NCI-H1417 (cell line): Measurements from ENCODE around the gene PRDM8.

Experiments used
- DNase-seq, 3 experiments: peaks; one replicate each; lab custom pipeline; 2025; lab: John Stamatoyannopoulos, UW

Gene PRDM8

DNA sequence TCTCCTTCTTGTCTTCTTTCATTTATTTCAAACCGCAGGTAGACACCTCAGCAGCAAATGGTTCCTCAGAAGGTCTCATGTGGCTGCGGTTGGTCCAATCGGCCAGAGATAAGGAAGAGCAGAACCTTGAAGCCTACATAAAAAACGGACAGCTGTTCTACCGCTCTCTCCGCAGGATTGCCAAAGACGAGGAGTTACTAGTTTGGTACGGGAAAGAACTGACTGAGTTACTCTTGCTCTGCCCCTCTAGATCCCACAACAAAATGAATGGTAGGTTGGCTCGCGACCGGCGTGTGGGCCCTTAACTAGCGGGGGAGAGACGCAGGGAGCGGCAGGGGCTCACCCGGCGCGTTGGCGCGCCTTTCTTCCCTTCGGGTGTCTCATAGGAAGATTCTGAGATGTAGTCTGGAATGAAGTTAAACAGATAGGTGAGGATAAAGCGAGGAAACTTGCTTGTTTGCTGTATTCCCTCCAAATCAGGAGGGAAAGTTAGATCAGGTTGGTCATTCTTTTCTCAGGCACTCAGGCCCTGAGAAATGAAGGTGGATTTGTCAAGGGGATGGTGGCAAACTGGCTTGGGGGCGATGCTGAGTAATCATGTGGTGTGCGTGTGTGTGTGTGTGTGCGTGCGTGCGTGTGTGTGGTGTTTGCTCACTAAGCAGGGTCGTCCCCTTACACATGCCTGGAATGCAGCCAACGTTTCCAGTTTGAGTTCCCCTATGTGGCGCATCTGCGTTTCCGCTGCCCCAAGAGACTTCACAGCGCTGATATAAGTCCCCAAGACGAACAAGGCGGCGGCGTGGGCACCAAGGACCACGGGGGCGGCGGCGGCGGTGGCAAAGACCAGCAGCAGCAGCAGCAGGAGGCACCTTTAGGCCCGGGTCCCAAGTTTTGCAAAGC is 4.2 kb downstream of the PRDM8 start:
- peak in 2 of 3 experiments; percentile 39 to 84 for DNase-seq

GRCh38 chr4:80202190-80202711 is 4.9 kb downstream of the PRDM8 start:
- peak; percentile 87 to 93 (median 91) for DNase-seq

GRCh38 chr4:80202741-80203553 is 5.6 kb downstream of the PRDM8 start:
- peak; percentile 54 to 91 (median 88) for DNase-seq

DNA sequence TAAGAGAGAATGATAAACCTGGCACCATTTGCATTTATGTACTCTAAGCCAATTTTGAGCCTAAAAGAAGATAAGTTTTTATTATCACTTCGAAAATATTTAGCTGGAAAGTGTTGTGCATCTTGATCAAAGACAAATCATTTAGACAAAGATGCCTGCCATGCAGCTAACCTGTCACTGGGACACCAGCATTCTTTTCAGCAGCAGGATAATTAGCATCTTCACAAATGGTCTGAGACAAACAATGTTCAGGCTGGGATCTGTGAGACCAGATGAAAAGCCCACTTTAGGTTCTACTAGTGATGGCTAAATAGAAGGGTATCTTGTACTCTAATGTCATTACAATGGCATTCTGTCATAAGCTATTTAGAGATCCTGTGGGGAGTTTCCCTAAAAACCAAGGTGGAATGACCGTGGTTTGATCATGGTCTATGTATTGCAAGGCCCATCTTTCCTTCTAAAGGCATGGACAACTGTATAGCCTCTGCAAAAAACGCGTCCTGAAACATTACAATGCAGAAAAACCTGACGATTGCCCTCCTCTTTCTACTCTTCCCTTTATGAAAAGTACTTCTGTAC is 7.2 kb downstream of the PRDM8 start:
- peak in 1 of 3 experiments; percentile 51 for DNase-seq

DNA sequence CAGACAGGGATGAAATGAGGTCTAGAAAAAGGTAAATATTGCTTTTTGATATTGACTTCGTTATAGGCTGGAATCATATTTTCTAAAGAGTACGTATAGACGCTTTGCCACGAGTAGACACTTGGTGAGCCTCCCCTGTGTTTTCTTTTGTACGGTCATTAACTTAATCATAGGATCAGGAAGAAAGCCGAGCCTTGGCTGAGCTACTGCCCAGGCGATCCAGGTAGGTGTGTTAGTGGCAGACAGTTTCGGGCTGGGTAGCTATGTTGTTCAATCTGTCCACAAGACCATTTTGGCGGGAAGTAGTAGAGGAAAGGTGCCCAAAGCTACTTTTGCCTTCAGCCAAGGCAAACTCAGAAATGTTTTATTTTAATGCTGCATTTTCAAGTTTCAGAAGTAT is 8.8 kb downstream of the PRDM8 start:
- no peak for DNase-seq

GRCh38 chr4:80206521-80207171 is 9.3 kb downstream of the PRDM8 start:
- no peak for DNase-seq

GRCh38 chr4:80207172-80207583 is 9.9 kb downstream of the PRDM8 start:
- no peak for DNase-seq

- no peak for DNase-seq
These were observed 10.4 kb downstream of the PRDM8 start for GRCh38 chr4:80207664-80208063.

- DNase-seq, result peak in 1 of 3 experiments; percentile 11
These were observed 11.5 kb downstream of the PRDM8 start for GRCh38 chr4:80208610-80209339.

DNA sequence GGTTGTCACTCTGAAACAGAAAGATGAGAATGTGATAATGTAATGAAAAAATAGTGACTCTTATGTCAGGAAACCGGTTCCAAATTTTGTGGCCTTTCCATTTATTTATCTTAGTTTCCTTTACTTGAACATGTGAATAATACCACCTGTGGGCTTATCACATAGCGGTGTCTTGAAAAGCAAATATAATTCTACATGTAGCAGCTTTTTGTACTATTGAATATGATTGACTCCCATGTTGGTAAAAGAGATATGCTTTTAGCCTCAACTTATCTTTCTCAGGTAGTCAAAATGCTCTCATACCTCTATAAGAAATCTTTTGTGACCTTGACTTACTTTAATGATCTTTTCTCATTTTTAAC is 12.0 kb downstream of the PRDM8 start:
- peak in 1 of 3 experiments; percentile 11 for DNase-seq

- DNase-seq, result peak in 1 of 3 experiments; percentile 11
These were observed 13.2 kb downstream of the PRDM8 start for GRCh38 chr4:80210549-80210948.

DNA sequence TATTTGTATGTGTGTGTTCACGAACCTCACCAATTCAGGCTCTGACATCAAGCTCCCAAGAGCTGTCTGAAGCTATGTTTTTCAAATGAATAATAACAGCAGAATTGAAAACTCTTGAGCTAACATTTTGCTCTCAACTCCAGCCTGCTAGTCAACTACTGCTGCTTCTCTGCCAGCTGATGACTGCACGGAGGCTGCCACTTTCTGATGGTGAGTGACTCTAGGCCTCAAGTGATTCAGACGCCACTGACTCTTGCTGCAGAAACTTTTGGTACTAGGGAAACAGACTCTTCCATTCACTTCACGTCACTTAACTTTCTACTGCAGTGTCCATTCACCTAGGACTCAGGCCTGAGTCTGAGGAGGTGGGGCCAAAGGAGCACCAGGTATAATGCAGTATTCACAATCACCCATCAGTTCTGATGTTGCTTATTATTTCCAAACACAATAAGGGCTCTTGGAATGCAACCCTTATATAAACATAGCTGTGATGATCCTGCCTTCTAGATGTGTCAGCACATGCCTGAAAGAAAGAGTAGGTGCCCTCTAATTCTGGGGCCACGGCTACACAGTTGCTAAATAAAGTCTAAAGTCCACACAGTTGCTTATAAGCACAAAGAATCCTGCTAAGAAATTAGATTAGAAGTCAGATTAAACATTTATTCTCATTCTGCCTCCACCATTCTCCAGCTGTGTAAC is 16.0 kb downstream of the PRDM8 start:
- DNase-seq, result peak in 1 of 3 experiments; percentile 21

DNA sequence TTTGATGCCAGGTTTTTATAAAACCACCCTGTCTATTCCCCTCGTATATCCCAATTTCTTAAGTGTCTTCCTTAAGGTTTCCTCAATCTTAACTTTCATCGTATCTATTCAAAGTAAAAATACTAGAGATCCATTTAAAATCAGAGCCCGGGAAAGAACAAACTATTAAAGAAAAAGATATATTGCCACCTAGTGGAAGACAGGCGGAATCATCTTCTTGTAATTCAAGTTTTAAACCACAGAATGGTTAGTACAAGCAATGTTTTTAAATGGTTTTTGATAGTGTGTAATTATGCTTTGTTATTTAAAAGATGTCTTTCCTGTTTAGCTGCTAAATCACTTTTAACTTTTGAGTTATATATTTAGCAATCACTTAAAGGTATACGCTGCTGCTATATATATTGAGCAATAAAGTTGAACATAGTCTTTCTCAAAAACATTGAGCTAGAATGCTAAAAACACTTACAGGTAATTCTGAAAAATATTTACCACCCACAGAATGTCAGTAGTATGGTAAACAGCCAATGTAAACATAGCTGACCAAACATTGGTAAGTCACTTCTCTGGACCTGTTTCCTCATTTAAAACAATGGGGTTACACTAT is 18.2 kb downstream of the PRDM8 start:
- DNase-seq, result peak in 2 of 3 experiments; percentile 55 to 59

GRCh38 chr4:80216100-80216761 is 18.9 kb downstream of the PRDM8 start:
- no peak for DNase-seq

DNA sequence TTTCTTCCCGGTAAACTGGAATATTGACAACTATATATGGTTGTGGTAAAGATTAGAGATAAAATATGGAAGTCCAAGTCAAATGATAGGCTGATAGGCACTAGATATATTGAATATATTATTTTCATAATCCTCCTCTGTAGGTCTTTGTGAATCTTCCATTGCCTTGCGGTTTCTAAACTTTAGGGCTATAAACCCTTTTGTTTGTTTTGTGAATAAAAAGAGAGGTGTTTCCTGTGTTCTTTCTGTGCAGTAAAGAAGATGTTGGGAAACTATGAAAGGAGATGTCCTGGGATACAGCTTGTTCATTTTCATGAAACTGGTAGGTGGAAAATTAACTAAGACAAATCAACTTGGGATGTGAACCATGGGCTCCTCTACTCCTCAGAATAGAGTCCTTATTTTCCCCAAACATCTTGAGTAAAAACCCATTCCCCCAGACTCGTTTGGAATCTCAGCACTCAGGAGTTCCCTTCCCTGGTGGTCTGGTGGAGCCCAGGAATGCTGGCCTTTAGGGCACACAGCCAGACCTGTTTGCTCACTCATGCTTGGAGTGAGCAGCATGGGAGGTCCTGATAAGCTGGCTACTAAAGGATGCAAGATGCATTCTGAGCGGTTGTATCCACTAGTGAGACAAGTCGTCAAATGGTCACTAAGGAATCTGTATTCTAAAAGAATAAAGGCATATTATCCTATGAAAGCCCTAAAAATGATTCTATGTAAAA is 22.2 kb downstream of the PRDM8 start:
- DNase-seq, result no peak

DNA sequence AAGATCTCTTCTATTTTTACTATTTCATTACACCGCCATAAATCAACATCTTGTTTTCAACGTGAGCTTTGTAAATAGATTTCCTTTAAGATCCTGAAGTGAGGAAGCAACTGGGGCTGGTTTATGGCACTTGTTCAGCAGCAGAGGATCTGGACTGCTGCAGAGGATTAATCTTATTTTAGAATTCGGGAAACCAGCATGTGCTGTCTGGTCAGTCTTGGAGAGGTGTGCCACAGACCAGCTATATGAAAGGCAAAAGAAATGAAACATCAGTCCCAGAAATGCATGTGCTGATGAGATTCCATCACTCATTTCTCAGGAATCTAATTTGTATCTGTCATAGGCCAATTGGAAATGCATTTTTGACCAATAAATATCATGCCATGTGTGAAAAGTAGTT is 23.4 kb downstream of the PRDM8 start:
- DNase-seq, result peak in 1 of 3 experiments; percentile 30

DNA sequence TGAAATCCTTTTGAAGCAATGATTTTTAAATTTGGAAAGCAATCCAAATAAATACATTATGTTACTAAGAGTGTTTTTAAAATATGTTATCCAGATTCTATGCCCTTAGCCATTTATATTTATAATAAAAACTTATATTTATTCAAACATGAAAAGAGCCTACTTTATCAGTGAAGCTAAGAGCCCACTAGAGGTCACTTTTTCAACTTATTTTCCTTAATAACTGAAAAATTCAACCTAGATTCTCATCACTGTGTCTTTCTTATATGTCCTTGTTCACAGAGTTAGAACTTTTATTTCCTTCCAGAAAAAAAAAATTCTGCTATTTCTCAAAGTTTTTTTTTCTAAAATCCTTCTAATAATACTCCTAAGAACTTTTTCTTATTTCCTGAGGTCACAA is 23.9 kb downstream of the PRDM8 start:
- DNase-seq, result peak in 1 of 3 experiments; percentile 44

- no peak for DNase-seq
These were observed 28.3 kb downstream of the PRDM8 start for GRCh38 chr4:80225595-80225994.

- no peak for DNase-seq
These were observed 28.8 kb downstream of the PRDM8 start for GRCh38 chr4:80226094-80226493.
